ENCODE results near the gene ILK. TPM values are rescaled to one million over a fixed set of nuclear protein-coding genes. Genes with fewer than 3 reads are reported as not detected.

ILK gene
- total RNA-seq, 1 donor from 2014 or later = 48.1 TPM

DNA sequence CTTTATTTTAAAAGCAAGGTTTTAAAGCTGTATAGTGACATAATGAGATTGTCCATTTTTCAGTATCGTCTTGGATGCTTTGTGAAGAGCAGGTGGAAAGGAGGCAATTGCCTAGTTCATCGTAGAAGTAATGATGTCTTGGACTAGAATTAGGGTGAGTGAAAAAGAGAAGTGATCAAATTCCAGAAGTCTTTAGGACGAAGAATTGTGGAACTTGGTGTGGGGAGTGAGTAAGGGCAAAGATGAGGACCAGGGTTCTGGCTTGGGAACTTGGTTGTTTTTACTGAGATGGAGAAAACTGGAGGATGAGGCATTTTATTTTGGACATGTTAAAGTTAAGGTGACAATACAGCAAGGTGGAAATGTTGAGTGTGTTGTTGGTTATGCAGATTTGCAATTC is 1.2 kb downstream of the ILK start:
- no peak for DNase-seq (ENCODE audit: low spot score in 2 of 2)
- FAIRE-seq = no peak

DNA sequence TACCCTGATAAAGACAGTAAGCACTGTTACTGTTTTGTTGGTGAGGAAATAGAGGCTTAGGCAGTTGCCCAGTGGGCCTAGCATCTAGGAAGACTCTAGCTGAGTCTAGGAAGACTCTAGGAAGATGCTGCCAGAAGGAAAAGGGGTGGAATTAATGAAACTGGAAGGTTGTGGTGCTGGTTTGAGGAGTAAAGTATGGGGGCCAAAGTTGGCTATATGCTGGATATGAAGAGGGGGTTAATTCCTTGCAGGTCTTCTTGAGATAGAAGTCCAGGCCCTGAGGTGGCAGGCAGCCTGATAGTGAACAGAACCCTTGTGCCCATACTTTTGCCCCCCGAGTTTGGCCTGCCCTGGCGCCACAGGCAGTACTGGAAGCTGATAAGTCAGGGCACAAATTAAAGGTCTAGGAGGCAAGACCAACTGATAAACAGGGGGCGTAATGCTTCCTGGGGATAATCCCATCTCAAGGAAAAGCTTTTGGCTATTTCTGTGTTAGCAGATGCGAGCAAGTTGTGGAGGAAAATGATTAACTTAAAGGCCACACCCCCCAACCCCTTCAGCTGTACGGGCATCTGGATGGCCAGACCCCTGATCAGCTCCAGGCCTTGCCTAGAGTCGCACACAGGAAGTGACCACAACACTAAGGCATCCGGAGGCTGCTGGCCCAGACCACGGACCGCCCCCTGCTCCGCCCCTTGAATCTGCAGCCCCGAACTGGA is 3.1 kb downstream of the ILK start:
- FAIRE-seq (no peak), DNase-seq (ENCODE audit: low spot score in 2 of 2) (peak; percentile 76)

DNA sequence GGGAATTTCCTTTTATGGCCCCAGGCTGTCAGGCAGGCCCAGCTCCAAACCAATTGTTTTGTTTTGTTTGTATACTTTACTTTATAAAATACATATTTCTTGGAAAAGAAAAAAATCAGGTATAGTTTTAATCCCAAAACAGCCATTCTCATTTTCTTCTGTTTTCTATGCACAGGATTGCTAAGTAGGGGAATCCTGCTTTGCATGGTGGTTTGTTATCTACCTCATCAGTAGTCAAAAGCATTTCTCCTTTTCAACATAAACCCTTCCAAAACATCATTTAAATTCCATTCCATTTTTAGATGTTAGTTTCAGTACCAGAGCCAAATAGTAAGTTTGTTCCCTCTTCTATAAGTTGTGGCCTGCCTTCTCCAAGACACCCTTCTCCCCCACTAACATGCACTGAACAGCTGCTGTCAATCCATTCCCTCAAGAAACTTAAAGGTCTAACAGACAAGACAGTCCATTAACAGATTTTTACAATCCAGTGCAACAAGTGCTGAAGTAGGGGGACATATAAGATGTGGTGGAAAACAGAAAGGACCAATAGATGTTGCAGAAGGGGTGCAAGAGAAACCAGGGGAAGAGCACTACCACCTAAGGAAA is 3.7 kb downstream of the ILK start:
- FAIRE-seq (no peak), DNase-seq (ENCODE audit: low spot score in 2 of 2) (no peak)

DNA sequence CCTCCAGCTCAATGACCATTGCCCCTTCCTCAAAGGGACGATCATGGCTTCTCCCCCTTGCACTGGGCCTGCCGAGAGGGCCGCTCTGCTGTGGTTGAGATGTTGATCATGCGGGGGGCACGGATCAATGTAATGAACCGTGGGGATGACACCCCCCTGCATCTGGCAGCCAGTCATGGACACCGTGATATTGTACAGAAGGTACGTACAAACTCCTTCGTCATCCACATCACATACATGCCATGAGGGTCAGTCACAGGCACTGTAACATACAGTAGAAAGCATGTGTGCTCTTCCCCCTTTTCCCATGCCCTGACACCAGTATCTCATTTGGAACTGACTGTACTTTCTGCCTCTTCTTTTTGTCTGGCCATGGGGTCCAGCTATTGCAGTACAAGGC is 4.4 kb downstream of the ILK start:
- no peak for FAIRE-seq
- no peak for DNase-seq (ENCODE audit: low spot score in 2 of 2)

DNA sequence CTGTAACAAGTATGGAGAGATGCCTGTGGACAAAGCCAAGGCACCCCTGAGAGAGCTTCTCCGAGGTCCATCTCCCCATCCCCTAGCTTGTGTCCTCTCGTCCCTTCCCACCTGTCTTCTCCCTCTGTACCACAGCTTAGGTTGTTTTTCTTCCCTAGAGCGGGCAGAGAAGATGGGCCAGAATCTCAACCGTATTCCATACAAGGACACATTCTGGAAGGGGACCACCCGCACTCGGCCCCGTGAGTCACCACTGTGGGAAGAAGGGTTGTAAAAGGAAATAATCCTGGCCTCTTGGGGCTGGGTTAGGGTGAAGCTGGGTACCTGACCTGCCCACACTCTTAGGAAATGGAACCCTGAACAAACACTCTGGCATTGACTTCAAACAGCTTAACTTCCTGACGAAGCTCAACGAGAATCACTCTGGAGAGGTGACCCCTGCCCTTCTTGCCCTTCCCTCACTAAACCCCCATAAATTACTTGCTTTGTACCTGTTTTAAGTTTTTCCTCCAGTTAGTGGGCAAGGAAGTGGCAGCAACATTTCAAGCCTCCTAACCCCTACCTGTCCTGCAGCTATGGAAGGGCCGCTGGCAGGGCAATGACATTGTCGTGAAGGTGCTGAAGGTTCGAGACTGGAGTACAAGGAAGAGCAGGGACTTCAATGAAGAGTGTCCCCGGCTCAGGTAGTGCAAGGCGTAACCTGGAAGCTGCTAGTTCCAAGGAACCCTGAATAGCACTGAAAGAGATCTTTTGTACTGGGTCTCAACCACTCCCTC is 5.3 kb downstream of the ILK start:
- DNase-seq (ENCODE audit: low spot score in 2 of 2) (no peak), FAIRE-seq (no peak)

DNA sequence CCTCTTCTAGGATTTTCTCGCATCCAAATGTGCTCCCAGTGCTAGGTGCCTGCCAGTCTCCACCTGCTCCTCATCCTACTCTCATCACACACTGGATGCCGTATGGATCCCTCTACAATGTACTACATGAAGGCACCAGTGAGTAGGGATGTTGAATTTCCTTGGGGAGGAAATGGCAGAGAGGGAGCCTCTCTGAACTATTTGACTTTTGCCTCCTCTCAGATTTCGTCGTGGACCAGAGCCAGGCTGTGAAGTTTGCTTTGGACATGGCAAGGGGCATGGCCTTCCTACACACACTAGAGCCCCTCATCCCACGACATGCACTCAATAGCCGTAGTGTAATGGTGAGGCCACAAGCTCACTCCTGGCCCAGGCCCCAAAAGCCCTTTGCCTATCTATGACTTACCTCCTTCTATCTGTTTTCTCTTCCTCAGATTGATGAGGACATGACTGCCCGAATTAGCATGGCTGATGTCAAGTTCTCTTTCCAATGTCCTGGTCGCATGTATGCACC is 6.0 kb downstream of the ILK start:
- DNase-seq (ENCODE audit: low spot score in 2 of 2) (no peak), FAIRE-seq (no peak)

DNA sequence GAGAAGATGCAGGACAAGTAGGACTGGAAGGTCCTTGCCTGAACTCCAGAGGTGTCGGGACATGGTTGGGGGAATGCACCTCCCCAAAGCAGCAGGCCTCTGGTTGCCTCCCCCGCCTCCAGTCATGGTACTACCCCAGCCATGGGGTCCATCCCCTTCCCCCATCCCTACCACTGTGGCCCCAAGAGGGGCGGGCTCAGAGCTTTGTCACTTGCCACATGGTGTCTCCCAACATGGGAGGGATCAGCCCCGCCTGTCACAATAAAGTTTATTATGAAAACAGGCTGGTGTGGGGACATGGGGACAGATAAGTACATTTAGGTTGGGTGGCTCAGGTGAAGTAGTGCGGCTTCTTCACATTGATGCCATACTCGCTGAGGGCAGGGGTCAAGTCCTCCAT is 7.0 kb downstream of the ILK start:
- FAIRE-seq (no peak), DNase-seq (ENCODE audit: low spot score in 2 of 2) (no peak)

DNA sequence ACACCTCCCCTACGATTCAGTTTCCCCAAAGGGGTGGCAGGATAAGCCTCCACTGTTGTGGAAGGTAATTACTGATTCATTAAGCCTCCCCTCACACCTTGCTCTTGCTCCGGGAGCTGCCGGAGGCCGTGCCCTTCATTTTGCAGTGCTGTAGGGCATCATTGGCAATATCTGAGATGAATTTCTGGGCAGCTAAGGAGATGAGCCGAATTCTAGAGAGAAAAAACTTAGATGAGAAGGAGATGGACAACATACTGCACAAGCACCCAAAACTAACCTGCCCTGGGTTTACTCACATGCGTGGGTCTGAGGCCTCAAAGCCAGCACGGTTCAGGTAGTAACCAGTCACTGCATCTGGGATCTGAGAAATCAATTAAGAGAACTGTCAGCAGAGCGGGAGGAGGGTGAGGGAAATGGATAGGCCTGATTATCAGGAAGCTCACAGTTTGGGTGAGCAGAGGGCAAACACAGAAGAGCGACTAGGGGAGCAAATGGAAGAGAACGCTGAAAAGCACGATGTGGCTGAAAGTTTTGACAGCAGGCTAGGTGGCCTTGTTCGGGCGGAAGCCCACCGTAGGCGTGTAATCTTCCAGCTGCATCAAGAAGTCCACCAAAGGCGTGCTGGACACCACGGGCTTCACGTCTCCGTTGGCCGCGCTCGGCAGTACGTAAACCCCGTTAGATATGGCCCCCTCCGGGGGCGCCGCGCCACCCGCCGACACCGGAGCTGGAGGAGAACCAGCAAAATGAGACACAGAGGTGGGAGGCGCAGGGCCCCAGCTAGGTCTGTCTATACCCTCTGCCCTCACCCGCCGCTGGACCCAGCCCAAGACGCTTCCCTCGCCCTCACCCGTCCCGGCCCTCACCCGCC is 7.8 kb downstream of the ILK start:
- FAIRE-seq = no peak
- DNase-seq (ENCODE audit: low spot score in 2 of 2) = no peak

DNA sequence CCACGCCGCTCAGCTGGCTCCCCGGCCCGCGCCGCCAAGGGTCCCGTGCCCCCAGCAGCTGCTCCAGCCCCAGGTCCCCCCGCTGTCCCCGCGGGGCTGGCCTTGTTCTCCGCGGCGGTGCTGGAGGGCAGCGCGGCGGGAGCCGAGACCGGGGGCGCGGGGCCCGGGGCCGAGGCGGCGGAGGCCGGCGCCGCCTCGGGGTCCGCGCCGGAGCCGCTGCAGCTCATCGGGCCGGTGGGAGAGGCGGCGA is 8.3 kb downstream of the ILK start:
- FAIRE-seq (no peak), DNase-seq (ENCODE audit: low spot score in 2 of 2) (no peak)

DNA sequence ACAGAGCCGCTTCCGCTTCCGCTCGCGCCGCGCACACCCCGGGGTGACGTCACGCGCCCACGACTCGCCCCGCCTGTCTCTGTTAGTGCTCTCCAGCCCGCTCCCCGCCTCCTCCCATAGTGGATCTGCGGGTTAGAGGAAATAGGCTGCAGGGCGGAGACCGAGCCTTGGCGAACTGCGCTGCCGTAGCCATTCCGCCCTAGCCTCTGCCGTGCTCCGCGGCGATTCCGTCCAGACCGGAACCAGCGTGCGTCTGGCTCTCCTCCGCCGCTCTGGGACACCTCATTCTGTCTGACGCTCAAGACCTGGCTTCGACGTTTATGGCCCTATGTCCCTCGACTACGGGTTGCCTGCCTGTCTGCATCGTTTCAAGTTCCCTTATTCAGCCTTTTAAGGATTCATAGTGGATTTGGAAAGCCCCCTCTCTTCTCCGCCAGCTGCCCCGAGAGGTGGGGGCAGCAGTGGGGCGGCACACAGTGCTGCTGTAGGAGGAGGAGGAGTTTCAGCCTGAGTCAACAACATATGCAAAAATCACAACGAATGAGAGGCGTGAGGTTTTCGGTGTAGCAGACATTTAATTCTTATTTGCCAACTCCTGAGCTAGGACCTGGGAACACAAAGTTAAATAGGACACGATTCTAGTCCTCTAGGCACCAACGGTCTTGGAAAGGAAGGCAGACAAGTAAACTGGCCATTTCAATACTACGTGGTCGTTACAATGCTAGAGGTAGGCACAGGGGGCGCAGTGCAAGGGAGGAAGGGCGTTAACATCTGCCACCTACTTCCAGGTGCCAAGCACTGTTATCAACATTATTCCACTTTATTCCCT is 8.9 kb downstream of the ILK start, which contains the start of gene TAF10:
TAF10 (minus strand) TSS at position 4 of the 829 bp plus-strand sequence. CDS start 27 bp downstream, outside the sequence.
- FAIRE-seq (no peak), DNase-seq (ENCODE audit: low spot score in 2 of 2) (peak; percentile 89 to 91)

DNA sequence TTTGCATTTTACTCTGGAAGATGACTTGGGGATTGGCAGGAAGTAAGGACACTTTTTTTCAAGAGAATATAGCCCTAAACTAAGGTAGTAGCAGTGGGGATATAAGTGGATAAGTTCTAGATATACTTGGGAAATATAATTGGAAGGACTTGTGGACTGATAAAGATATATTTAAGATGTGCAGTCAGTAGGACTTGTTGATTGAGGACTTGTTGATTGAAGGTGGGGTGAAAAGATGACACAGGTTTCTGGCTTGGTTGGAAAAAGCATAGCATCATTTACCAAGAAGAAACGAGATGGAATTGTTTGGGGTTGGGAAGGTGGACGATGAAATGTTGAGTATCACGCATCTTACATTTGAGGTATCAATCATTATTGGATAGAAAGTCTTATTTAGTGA is 9.9 kb downstream of the ILK start:
- DNase-seq (ENCODE audit: low spot score in 2 of 2) (no peak), FAIRE-seq (no peak)

DNA sequence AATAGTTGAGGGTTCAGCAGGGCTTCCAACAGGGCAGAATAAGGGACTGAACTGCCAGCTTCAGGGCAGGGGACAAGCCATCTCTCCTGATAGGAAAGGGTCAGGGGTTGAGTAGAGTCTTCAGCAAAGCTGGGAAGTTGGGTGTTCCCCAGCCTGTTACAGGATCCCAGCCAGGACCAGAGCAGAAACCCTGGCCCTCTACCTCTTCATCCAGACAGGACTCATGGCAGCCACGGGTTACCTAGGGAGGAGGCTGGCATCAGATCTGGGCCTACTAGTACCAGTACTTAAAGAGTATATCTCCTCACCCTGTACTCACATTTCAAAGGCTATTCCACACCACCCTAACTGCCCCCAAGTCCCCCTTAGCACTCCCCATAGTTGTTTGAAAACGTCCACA is 10.9 kb downstream of the ILK start:
- DNase-seq (ENCODE audit: low spot score in 2 of 2) (no peak), FAIRE-seq (no peak)

DNA sequence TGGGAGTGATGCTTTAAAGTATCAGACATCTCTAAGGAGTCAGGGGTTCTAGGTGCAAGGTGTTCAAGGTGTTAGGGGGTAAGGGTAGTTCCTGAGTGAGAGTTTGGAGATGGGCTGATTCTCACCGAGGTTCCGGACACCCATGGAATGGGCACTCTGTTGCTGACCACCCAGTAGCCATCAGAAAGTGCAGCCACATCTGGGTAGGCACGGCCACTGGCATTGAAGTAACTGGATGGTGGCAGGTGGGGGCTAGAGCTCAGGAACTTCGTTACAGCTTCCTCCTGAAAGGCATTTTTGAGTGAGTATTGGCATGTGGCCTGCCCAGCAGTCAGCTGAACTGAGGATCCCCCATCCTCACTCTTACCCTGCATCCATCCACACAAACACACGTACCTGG is 11.5 kb downstream of the ILK start:
- no peak for DNase-seq (ENCODE audit: low spot score in 2 of 2)
- no peak for FAIRE-seq

DNA sequence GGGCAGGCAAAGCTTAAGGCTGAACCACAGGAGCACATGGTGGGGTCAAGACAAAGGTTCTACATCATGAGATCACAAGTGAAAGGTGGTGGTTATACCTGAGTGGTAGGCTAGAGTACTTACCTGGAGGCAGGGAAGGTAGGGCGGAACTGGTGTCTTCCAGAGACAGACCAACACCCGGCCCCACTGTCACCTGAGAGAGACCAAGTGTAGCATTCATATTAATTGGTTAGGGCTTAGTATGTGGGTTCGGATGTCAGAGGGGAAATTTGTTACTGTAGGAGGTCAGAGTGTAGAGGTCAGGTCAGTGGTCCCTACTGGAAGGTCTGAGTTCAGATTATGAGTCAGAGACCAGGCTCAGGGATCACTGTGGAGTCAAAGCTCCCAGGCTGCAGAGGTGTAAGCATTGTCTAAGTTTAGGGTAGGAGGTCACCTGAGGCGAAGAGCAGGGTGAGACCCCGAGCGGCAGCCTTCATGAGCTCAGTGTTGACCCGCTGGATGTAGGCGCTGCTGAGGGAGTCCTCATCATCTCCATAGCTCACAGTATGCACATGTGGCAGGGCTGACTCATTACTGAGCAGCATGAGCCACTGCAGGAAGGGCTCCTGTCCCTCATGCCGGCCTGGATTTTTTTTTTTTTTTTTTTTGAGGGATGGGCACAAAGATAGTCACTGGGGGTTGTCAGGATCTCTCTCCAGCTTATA is 12.5 kb downstream of the ILK start:
- DNase-seq (ENCODE audit: low spot score in 2 of 2) = no peak
- no peak for FAIRE-seq

DNA sequence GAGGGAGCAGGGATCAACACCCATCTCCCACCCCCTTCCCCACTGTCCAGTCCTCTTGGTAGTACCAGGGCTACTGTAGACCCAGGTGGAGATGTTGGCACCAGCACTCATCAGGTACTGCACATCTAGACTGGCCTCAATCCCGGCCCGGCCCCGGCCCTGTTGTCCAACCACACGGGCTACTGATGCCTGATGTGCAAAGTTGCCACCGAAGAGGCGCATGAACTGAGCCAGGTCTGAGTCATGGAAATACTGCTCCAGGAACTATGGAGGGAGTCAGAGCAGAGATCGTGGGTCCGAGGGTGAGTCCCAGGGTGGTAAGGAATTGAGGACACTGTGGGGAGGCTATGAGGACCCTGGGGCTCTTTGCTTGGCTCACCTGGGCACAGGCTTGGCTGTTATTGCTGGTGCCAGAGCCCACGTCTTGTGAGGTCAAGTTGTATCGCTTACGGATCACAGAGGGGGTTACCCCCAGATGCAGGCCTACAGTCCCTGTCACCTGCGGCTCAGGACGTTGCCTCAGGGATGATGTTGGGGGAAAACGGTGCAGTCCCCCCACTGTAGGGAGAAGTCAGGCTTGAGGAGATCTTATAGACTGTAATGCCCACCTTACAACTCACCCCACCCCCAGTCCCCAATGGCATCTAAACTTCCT is 13.1 kb downstream of the ILK start:
- FAIRE-seq (no peak), DNase-seq (ENCODE audit: low spot score in 2 of 2) (no peak)

DNA sequence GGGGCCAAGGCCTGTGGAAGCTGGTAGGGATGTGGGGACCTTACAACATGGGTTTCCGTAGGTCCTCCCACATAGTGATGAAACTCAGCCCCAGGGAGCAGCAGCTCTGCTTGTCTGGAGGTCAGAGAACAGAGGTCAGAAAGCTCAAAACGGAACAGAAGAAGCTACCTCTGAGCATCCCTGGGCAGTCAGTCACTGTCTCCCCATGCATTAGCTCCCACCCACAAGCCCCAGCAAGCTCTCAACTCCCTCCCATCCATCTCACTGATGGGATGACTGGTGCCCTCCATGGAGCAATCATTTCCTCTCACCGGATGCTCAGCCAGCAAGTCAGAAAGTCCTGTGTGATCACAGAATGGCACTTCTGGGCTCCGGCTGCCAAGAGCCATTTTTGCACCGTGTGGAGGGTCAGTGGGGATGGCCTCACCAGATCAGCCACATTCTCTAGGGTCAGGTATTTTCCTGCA is 13.8 kb downstream of the ILK start:
- no peak for DNase-seq (ENCODE audit: low spot score in 2 of 2)
- FAIRE-seq = no peak

DNA sequence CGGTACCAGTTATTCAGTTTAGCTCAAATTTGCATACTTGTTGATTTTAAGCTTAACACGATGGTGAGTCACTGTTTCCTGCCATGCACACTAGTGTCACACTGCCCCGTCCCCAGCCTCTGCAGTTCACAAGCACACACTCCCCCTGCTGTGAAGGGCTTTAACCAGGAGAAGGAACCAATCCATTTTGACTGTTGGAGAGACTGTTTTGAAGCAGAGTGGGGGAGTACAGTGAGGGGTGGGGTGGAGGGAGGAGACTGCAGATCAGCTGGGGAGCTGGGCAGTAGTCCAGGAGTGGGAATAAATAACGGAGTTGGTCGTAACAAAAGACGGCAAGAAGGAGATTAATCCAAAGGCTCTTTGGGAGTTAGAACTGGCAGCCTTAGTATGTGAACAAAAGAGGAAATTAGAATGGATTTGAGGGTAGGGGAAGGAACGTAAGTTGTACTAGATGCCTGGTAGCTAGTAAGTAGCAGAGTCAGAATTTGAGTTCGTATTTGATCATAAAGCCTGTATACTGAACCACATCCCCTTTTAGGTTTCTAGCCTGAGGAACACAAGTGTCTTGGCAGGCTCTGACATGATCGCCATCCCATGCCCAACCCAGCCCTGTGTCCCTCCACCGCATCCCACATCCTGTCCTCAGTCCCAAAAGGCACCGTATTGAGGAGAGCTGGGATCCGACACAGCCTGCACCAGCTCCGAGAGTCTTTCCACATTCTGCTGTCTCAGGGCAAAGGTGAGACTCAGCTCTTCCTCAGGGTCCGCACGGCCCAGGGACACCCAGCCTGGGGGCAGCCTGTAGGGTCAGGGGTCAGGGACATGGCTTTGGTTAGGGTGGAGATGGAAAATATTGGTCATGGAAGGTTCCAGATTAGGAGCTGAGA is 14.8 kb downstream of the ILK start:
- FAIRE-seq (no peak), DNase-seq (ENCODE audit: low spot score in 2 of 2) (peak in 1 of 2 donors; percentile 69)

All from frontal cortex (tissue), 4 donors.